GM12878 (cell line): ENCODE data around the gene ATP2A3.
A peak's percentile ranks its signal among the peaks of the same experiment; 100 is the strongest.

Source experiments
- CEBPB ChIP-seq, 2 experiments: fragments of 150-350 bp in 1 of 2; IDR thresholded peaks; 2 replicates each; pipeline ENCODE4 v1.6.1; 2012 to 2014; ENCODE audit warnings: low read depth in 2 of 2, low read length in 2 of 2, borderline replicate concordance in 1 of 2, inconsistent platforms in 1 of 2
- MYC ChIP-seq: IDR thresholded peaks from 2 replicates; pipeline ENCODE4 v1.6.1; 2011; ENCODE audit warnings: mild to moderate bottlenecking, low read length, moderate library complexity, inconsistent platforms; ENCODE audit not compliant: insufficient read depth, insufficient replicate concordance, insufficient read length, severe bottlenecking
- NR2C1 ChIP-seq: fragments of 450-650 bp; IDR thresholded peaks from 2 replicates; pipeline ENCODE4 v1.6.1; 2017; ENCODE audit warnings: antibody characterized with exemption, mild to moderate bottlenecking, moderate library complexity
- NR2F1 ChIP-seq: fragments of 450-650 bp; conservative IDR thresholded peaks from 2 replicates; pipeline ENCODE4 v1.6.1; 2017; ENCODE audit warnings: mild to moderate bottlenecking
- TAF1 ChIP-seq: IDR thresholded peaks from 2 replicates; pipeline ENCODE4 v1.6.1; 2011; ENCODE audit warnings: mild to moderate bottlenecking, low read depth, low read length, borderline replicate concordance
- TF ChIP-seq, protein P1 (sequence below), 3 experiments: IDR thresholded peaks in 2 of 3; conservative IDR thresholded peaks in 1 of 3; 2 replicates each; pipeline ENCODE4 v1.5.1; 2011; ENCODE audit warnings: low read depth in 3 of 3, low read length in 3 of 3, mild to moderate bottlenecking in 3 of 3, control low read depth in 2 of 3, moderate library complexity in 2 of 3, inconsistent platforms in 1 of 3, mixed read lengths in 1 of 3; ENCODE audit not compliant: control insufficient read depth in 2 of 3, insufficient read depth in 1 of 3; ENCODE audit errors: extremely low read depth in 1 of 3

DNA sequence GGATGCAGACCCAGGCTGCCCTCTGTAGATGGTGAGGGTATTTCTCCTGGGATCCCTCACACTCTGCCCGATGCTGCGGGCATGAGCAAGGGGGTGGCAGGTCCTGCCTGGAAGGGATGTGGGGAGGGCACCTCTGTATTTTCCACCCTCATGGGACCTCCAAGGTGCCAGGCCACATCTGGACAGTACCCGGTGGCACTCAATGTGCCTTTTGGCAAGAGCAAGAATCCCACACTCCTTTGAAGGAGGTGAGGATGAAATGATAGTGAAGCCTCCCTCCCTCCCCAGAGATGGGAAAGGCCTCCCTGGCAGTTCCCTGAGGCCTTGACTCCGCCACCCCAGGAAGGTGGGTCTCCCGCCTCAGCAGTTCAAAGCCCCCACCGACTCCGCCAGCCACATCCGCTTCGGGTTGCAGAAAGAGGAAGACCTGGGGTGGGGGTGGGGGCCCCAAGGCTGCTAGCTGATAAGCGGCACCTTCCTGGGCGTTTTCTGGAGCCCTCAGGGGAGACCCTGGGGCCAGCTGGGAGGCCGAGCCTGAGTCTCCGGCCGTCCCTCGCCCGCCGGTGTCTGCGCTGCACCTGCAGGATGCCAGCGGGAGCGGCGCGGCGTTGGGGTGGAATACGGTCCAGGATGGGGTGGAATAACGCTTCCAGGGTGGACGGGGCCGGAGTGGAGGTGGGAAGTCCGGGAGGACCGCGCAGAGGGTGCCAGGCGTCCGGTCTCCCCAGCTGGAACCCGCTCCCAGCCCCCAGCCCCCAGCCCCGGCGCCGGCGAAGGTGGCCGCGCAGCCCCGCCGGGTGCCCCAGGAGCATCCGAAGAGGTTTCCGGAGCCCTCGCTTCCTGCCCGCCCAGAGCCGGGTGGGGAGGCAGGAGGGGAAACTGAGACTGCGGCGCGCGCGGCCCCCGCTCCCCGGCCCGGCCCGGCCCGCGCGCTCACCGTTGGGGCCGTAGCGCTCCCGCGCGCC lies 718 bp downstream of the ATP2A3 start:
- TF ChIP-seq MYC (no peak), NR2F1 (no peak), NR2C1 (no peak), TAF1 (no peak), CEBPB (IDR thresholded peaks at IDR 0.05; ENCODE audit: borderline replicate concordance in 1 of 2, low read depth in 2 of 2, low read length in 2 of 2) (no peak)
- TF ChIP-seq, protein P1, sequence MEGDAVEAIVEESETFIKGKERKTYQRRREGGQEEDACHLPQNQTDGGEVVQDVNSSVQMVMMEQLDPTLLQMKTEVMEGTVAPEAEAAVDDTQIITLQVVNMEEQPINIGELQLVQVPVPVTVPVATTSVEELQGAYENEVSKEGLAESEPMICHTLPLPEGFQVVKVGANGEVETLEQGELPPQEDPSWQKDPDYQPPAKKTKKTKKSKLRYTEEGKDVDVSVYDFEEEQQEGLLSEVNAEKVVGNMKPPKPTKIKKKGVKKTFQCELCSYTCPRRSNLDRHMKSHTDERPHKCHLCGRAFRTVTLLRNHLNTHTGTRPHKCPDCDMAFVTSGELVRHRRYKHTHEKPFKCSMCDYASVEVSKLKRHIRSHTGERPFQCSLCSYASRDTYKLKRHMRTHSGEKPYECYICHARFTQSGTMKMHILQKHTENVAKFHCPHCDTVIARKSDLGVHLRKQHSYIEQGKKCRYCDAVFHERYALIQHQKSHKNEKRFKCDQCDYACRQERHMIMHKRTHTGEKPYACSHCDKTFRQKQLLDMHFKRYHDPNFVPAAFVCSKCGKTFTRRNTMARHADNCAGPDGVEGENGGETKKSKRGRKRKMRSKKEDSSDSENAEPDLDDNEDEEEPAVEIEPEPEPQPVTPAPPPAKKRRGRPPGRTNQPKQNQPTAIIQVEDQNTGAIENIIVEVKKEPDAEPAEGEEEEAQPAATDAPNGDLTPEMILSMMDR (IDR thresholded peaks at IDR 0.05 in 2 of 3, conservative IDR thresholded peaks at IDR 0.05 in 1 of 3; ENCODE audit: control insufficient read depth in 2 of 3, extremely low read depth in 1 of 3, insufficient read depth in 1 of 3, low read depth in 3 of 3, low read length in 3 of 3) = 0 out of 6 replicates have a peak, but pooled peaks of 1 of the 3 experiments have one; percentile 2
